IPS-15b (cell line): ENCODE results near the gene HTR3D.
"Not testable (repeated sequence)": the region's sequence is repeated elsewhere in the genome, so short reads cannot be mapped to it uniquely, and the experiment has no call there.

Experiments used
- H3K27me3 ChIP-seq: one replicate; pipeline ENCODE4 v1.6.1; 2013; ENCODE audit warnings: low read length; ENCODE audit not compliant: control insufficient read depth, insufficient read depth
- H3K36me3 ChIP-seq: one replicate; pipeline ENCODE4 v1.6.1; 2013; ENCODE audit warnings: low read length; ENCODE audit not compliant: control insufficient read depth, insufficient read depth
- H3K4me1 ChIP-seq: one replicate; pipeline ENCODE4 v1.6.1; 2013; ENCODE audit warnings: mild to moderate bottlenecking, low read length; ENCODE audit not compliant: control insufficient read depth, insufficient read depth
- H3K4me3 ChIP-seq: one replicate; pipeline ENCODE4 v1.5.1; 2013; ENCODE audit warnings: low read depth, low read length
- H3K9ac ChIP-seq: one replicate; pipeline ENCODE4 v1.6.1; 2013; ENCODE audit warnings: low read depth, mild to moderate bottlenecking, low read length
- H3K9me3 ChIP-seq: one replicate; pipeline ENCODE4 v1.6.1; 2013; ENCODE audit warnings: mild to moderate bottlenecking, low read length; ENCODE audit not compliant: control insufficient read depth, insufficient read depth

HTR3D gene

DNA sequence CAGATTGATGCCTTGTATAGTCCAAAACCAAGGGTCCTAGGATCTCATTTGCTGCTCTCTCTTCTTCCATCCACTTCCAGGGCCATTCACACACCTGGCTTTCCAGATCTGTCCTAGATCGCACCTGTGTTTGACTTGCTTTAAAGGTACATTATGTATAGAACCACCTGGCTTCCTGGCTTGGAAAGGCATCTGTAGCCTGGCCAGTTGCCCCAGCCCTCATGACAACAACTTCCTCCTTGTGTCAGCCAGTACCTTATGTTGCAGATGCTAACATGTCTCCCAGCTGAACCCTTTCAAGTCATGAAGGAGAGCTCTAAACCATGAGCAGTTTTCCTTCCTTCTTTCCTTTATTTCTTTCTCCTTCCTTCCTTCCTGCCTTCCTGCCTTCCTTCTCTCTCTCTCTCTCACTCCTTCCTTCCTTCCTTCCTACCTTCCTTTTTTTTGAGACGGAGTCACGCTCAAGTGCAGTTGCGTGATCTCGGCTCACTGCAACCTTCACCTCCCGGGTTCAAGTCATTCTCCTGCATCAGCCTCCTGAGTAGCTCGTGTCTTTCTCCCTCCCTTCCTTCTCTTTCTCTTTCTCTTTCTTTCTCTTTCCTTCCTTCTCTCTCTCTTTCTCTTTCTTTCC is 18.8 kb downstream of the HTR3D start:
- Histone ChIP-seq H3K9ac (no peak overlapping the region), H3K4me3 (no peak overlapping the region), H3K27me3 (no peaks in the 10 kb centered on the region), H3K9me3 (no peaks in the 10 kb centered on the region), H3K4me1 (no peaks in the 10 kb centered on the region), H3K36me3 (no peaks in the 10 kb centered on the region)

DNA sequence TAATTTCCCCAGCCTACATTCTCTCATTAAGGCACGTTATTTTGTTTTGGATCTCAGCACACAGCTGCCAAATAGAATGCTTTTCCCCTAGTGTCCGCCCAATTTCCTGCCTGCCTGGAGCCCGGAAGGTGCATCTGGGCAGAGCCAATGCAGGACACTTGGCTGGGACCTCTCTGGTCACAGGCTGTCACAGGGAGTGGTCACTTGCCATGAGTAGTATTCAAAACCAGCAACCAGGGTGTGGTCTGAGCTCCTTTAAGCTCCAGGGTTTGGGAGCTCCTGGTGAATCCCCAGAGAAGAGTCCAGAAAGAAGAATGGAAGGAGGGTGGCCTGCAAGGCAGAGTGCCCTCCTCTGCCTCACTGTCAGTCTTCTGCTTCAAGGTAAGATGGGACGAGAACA is 21.2 kb downstream of the HTR3D start, which contains the start of gene HTR3C:
TSS of gene HTR3C (plus strand) at position 281 of the 400 bp plus-strand sequence. CDS start at position 315, 34 bp downstream.
- H3K9me3 ChIP-seq: no peaks in the 10 kb centered on the region
- no peaks in the 10 kb centered on the region for H3K36me3 ChIP-seq
- no peaks in the 10 kb centered on the region for H3K4me1 ChIP-seq
- no peaks in the 10 kb centered on the region for H3K27me3 ChIP-seq
- no peak within 1 kb of the TSS for H3K9ac ChIP-seq
- H3K4me3 ChIP-seq: no peak within 1 kb of the TSS

DNA sequence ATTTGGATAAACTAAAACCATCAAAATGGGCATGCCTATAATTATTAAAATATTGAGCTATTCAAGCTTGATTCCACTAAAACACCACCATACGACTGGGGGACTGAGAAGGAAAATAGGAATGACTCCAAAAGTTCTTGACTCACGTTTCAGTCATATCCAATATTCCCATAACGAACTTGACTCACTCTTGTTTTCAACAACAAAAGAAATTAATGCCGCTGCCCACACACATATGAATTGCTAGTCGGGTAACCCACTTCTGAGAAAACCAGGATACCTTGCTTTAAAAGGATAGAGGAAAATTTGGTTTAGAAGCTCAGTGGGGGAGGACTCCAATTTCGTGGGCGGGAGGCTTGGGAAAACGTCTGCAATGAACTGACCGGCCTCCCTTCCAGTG is 26.5 kb downstream of the HTR3D start:
- H3K4me3 ChIP-seq: no peak overlapping the region
- no peaks in the 10 kb centered on the region for H3K4me1 ChIP-seq
- no peaks in the 10 kb centered on the region for H3K9me3 ChIP-seq
- no peaks in the 10 kb centered on the region for H3K36me3 ChIP-seq
- no peaks in the 10 kb centered on the region for H3K27me3 ChIP-seq
- no peak overlapping the region for H3K9ac ChIP-seq

DNA sequence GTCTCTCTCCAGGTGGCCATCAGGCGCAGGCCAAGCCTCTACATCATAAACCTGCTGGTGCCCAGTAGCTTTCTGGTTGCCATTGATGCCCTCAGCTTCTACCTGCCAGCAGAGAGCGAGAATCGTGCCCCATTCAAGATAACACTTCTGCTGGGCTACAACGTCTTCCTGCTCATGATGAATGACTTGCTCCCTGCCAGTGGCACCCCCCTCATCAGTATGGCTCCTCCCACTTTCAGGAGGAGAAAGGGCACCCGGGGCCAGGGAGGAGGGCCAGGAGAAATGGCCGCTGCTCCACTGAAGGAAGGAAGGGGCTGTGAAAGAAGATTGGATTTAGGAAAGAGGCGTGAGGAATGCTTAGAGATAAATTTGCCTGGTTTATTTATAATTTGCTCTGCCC is 27.9 kb downstream of the HTR3D start:
- no peak overlapping the region for H3K9ac ChIP-seq
- H3K4me1 ChIP-seq: no peaks in the 10 kb centered on the region
- H3K27me3 ChIP-seq: no peaks in the 10 kb centered on the region

DNA sequence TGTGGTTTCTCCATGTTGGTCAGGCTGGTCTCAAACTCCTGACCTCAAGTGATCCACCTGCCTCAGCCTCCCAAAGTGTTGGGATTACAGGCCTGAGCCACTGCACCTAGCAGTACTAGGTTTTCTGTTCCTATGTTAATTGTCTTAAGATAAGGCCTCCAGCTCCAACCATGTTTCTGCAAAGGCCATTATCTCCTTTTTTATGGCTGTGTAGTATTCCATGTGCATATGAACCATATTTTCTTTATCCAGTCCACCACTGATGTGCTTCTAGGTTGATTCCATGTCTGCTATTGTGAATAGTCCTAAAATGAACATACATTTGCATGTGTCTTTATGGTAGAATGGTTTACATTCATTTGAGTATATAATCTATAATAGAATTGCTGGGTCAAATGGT is 31.1 kb downstream of the HTR3D start:
- Histone ChIP-seq H3K4me3 (no peak overlapping the region), H3K9ac (no peak overlapping the region), H3K4me1 (no peaks in the 10 kb centered on the region), H3K36me3 (no peaks in the 10 kb centered on the region), H3K27me3 (no peaks in the 10 kb centered on the region), H3K9me3 (no peaks in the 10 kb centered on the region)

More for the DNA sequence above, 27.9 kb downstream of the HTR3D start:
- no peaks in the 10 kb centered on the region for H3K36me3 ChIP-seq
- H3K4me3 ChIP-seq: no peak overlapping the region
- H3K9me3 ChIP-seq: no peaks in the 10 kb centered on the region

DNA sequence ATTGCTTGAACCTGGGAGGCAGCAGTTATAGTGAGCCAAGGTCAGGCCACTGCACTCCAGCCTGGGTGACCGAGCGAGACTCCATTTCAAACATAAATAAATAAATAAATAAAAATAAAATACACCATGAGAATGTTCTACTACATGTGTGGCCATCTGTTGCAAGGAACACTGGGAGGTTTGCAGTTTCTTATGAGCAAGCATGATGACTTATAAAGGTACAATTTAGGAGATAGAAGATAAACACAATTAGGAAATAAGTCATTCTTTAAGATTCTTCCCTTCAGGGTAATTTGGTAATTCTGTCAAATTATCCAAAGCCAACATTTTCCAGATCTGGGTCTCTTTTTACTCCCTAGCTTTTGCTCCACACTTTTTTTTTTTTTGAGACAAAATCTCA is 34.7 kb downstream of the HTR3D start:
- Histone ChIP-seq H3K27me3 (no peaks in the 10 kb centered on the region), H3K4me1 (no peaks in the 10 kb centered on the region), H3K9me3 (peaks cover 3% of the 10 kb centered on the region), H3K36me3 (no peaks in the 10 kb centered on the region), H3K4me3 (no peak overlapping the region), H3K9ac (no peak overlapping the region)

DNA sequence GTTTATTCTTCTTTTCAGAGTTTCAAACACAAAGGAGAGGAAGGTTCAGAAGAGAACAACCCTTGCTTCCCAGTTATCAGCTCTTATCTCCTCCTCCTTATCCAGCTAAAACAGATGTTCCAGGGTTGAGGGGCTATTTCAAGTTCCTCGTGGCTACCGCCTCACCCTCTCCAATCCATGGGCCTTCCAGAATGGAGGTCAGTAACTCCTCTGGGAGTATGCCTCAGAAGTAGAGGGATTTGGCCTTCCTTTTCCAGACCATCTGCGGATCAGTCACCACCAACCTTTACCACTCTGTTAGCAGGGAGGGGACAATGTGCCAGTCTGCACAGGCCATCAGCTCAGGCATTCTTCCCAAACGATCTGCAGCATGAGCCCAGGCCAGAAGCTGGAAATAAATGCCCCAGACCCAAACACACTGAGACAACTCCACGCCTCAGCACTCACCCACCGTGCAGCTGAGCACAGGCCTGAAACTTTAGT is 36.1 kb downstream of the HTR3D start:
- Histone ChIP-seq H3K4me3 (no peak overlapping the region), H3K27me3 (no peaks in the 10 kb centered on the region), H3K4me1 (no peaks in the 10 kb centered on the region), H3K9me3 (peaks cover 3% of the 10 kb centered on the region), H3K36me3 (no peaks in the 10 kb centered on the region), H3K9ac (no peak overlapping the region)

DNA sequence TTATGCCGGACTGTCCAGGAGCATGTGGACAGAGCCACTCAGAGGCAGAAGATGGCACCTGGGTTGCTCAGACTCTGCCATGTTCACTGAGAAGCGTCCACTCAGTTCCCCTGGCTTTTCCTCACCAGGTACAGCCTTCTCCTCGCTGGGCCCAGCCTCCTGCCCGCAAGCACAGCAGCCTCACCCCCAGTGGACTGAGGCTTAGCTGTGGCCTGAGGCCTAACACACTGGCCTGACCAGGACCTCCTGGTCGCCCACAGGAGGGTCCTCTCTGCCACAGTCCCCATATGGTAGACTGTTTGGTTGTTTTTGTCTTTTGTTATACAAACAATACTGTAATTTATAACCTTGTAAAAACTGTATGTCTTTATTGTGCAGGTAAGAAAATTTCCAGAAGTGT is 36.8 kb downstream of the HTR3D start:
- no peaks in the 10 kb centered on the region for H3K4me1 ChIP-seq
- H3K27me3 ChIP-seq: no peaks in the 10 kb centered on the region
- peaks cover 3% of the 10 kb centered on the region for H3K9me3 ChIP-seq
- H3K36me3 ChIP-seq: no peaks in the 10 kb centered on the region
- no peak overlapping the region for H3K9ac ChIP-seq
- H3K4me3 ChIP-seq: no peak overlapping the region

DNA sequence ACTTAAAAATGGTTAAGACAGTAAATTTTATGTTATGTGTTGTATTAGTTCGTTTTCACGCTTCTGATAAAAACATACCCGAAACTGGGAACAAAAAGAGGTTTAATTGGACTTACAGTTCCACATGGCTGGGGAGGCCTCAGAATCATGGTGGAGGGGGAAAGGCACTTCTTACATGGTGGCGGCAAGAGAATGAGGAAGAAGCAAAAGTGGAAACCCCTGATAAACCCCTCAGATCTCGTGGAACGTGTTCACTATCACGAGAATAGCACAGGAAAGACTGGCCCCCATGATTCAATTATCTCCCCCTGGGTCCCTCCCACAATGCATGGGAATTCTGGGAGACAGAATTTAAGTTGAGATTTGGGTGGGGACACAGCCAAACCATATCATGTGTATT is 39.6 kb downstream of the HTR3D start:
- H3K36me3 ChIP-seq, H3K9ac ChIP-seq, H3K9me3 ChIP-seq, H3K27me3 ChIP-seq, H3K4me1 ChIP-seq, H3K4me3 ChIP-seq: not testable (repeated sequence)

DNA sequence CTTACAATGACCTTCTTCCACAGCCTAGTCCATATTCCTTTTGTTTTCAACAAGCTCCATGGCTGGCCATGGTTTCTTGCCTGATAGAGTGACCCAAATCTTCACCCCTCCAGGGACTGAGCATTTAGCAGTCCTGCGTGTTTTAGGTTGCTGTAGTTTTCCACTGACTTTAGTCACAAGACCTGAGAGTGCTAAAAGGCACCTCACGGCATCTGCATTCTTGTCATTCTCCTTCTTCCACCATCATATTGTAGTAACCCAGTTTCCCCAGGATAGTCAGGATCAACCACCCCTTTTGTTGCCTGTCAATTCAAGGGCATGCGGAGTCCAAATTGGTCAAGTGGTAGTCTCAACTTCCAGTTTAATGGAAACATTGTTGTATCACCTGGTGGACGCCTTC is 42.1 kb downstream of the HTR3D start:
- H3K4me1 ChIP-seq: no peaks in the 10 kb centered on the region
- no peaks in the 10 kb centered on the region for H3K36me3 ChIP-seq

DNA sequence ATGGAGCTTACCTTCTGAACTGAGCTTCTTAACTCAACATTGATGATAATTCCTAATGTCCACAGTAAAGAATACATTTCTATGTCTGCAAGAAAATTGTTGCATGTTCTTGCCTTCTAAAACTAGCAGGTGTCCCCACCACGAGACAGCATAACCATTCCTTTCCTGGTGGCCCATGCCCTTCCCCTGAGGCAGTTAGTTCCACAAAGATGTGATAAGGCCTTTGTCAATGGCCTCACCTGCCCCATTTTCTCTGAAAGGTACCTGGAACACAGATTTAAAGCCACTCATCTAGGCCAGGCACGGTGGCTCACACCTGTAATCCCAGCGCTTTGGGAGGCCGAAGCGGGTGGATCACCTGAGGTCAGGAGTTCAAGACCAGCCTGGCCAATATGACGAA is 44.4 kb downstream of the HTR3D start:
- Histone ChIP-seq H3K4me1 (no peaks in the 10 kb centered on the region), H3K36me3 (no peaks in the 10 kb centered on the region), H3K9ac (no peak overlapping the region), H3K4me3 (no peak overlapping the region), H3K9me3 (no peaks in the 10 kb centered on the region), H3K27me3 (no peaks in the 10 kb centered on the region)

More for the DNA sequence above, 42.1 kb downstream of the HTR3D start:
- H3K27me3 ChIP-seq: no peaks in the 10 kb centered on the region
- H3K4me3 ChIP-seq: no peak overlapping the region
- peaks cover 3% of the 10 kb centered on the region for H3K9me3 ChIP-seq
- H3K9ac ChIP-seq: no peak overlapping the region

DNA sequence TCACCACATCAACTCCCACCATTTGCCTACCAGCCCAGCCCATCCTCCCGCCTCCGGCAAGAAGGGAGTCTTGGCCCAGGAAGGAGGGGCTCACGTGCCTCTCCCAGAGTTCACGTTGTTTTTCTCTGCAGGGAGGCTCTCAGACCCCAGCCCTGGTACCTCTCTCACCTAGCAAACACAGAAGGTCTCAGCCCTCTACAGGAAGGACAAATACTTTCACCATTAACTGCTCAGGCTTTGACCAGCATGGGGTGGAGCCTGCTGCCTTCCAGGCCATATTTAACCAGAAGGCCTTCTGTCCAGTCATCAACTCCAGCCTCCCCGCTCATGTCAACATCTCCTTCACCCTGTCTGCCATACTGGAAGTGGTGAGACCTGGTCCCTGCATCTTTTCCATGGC is 46.3 kb downstream of the HTR3D start:
- Histone ChIP-seq H3K9me3 (no peaks in the 10 kb centered on the region), H3K9ac (no peak overlapping the region), H3K4me1 (no peaks in the 10 kb centered on the region)

More for the DNA sequence above, 46.3 kb downstream of the HTR3D start:
- Histone ChIP-seq H3K4me3 (no peak overlapping the region), H3K27me3 (no peaks in the 10 kb centered on the region), H3K36me3 (no peaks in the 10 kb centered on the region)
